Measurements from ENCODE around the gene SORCS2. TPM values are rescaled to one million over a fixed set of nuclear protein-coding genes. Genes with fewer than 3 reads are reported as not detected.
A peak's percentile ranks its signal among the peaks of the same experiment; 100 is the strongest.

SORCS2 gene
- polyA plus RNA-seq, 3 donors = 0.46 to 0.55 TPM; not detected in 1

DNA sequence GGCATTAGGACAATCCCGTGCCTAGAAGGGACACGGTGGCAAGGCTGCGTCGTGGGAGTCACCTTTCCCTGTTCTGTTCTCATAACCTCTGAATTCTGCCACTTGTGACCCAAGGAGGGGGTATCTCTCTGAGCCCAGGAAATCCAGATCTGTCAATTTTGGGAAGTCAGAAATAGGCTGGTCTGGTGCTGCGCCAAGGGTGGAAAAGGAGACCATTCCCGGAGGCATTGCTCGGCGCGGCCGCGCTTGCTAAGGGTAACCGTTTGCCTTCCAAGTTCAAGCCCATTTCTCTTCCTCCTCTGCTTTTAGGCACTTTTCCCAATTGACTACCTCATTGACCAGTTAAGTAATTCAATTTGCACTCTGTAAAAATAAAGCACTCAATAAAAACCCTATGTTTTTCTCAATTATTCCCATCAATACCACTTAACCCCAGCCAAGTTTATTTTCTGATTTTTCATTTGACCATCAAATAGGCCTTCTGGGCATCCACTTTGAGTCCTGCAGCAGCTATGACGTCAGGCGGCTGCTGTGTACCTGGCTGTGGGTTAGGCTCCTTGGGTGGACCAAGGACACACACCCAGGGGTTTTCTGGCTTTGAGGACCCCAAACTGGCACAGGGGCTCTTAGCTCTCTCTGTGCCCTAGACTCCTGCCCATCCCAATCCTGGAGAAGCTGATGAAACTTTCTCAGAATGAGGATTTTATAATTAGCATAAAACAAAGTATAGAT, 12.5 kb downstream of the SORCS2 start:
- Histone ChIP-seq H3K36me3 (replicated peaks in 1 of 2; ENCODE audit: control insufficient read depth in 1 of 2, insufficient read depth in 2 of 2, low read length in 2 of 2) (no peaks in the 10 kb centered on the region), H3K4me2 (replicated peaks; ENCODE audit: extremely low read depth, low read length, poor library complexity, severe bottlenecking) (no peak overlapping the region), H3K9ac (ENCODE audit: insufficient read depth, low read length, poor library complexity, severe bottlenecking) (no peak overlapping the region), H4K20me1 (ENCODE audit: insufficient read depth, low read length) (no peaks in the 10 kb centered on the region), H2AFZ (ENCODE audit: insufficient read depth, low read depth, low read length, poor library complexity, severe bottlenecking) (no peak overlapping the region), H3K79me2 (ENCODE audit: insufficient read depth, low read length) (no peaks in the 10 kb centered on the region), H3K9me3 (replicated peaks in 1 of 2; ENCODE audit: control insufficient read depth in 1 of 2, insufficient read depth in 1 of 2, low read length in 2 of 2) (no peaks in the 10 kb centered on the region), H3K4me3 (replicated peaks in 1 of 3; ENCODE audit: low read depth in 2 of 3, low read length in 3 of 3) (no peak overlapping the region), H3K27me3 (ENCODE audit: control insufficient read depth in 2 of 2, insufficient read depth in 2 of 2, low read length in 2 of 2) (no peaks in the 10 kb centered on the region), H3K27ac (ENCODE audit: low read depth in 1 of 2, low read length in 2 of 2) (no peak overlapping the region), H3K4me1 (ENCODE audit: control insufficient read depth in 1 of 2, insufficient read depth in 2 of 2, low read length in 2 of 2) (no peaks in the 10 kb centered on the region)
- Mint-ChIP-seq H3K36me3 (no peaks in the 10 kb centered on the region), H3K27ac (no peak overlapping the region), H3K9me3 (peaks cover 0 to 2% (median 0%) of the 10 kb centered on the region in 7 donors), H3K4me1 (no peaks in the 10 kb centered on the region), H3K4me3 (no peak overlapping the region), H3K27me3 (ENCODE audit: low read depth in 3 of 3) (peaks cover 7 to 17% (median 16%) of the 10 kb centered on the region in 3 donors)
- WGBS (ENCODE audit: insufficient coverage) = 94% methylated on average over 10 of the region's 14 CpGs
- no peak for DNase-seq
- intact Hi-C loops (cut with micrococcal nuclease) = no loop called here
- TF ChIP-seq, protein P1, sequence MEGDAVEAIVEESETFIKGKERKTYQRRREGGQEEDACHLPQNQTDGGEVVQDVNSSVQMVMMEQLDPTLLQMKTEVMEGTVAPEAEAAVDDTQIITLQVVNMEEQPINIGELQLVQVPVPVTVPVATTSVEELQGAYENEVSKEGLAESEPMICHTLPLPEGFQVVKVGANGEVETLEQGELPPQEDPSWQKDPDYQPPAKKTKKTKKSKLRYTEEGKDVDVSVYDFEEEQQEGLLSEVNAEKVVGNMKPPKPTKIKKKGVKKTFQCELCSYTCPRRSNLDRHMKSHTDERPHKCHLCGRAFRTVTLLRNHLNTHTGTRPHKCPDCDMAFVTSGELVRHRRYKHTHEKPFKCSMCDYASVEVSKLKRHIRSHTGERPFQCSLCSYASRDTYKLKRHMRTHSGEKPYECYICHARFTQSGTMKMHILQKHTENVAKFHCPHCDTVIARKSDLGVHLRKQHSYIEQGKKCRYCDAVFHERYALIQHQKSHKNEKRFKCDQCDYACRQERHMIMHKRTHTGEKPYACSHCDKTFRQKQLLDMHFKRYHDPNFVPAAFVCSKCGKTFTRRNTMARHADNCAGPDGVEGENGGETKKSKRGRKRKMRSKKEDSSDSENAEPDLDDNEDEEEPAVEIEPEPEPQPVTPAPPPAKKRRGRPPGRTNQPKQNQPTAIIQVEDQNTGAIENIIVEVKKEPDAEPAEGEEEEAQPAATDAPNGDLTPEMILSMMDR (IDR thresholded peaks at IDR 0.05) = no peak

DNA sequence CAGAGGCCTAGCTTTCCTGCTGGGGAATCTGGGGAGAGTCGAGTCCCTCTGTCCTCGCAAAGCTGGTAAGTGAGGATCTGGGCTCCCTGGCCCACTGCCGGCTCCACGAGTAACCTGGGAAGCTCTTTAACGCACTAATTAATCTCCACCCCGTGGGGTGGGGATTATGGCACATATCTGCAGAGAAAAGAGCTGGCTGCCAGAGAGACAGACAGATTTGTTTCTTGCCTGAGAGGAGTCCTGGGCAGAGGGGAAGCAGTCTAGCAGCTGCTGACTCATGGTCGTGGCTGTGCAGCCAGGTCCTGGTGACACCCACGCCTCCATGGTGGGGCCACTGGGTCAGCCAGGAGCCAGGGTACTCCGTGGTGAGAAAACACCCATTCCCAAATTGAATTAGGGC, 14.0 kb downstream of the SORCS2 start:
- Histone ChIP-seq H3K27me3 (ENCODE audit: control insufficient read depth in 2 of 2, insufficient read depth in 2 of 2, low read length in 2 of 2) (no peaks in the 10 kb centered on the region), H3K4me1 (ENCODE audit: control insufficient read depth in 1 of 2, insufficient read depth in 2 of 2, low read length in 2 of 2) (no peaks in the 10 kb centered on the region), H3K9ac (ENCODE audit: insufficient read depth, low read length, poor library complexity, severe bottlenecking) (no peak overlapping the region), H3K4me2 (replicated peaks; ENCODE audit: extremely low read depth, low read length, poor library complexity, severe bottlenecking) (no peak overlapping the region), H4K20me1 (ENCODE audit: insufficient read depth, low read length) (no peaks in the 10 kb centered on the region), H3K36me3 (replicated peaks in 1 of 2; ENCODE audit: control insufficient read depth in 1 of 2, insufficient read depth in 2 of 2, low read length in 2 of 2) (no peaks in the 10 kb centered on the region), H3K27ac (ENCODE audit: low read depth in 1 of 2, low read length in 2 of 2) (no peak overlapping the region), H2AFZ (ENCODE audit: insufficient read depth, low read depth, low read length, poor library complexity, severe bottlenecking) (no peak overlapping the region), H3K4me3 (replicated peaks in 1 of 3; ENCODE audit: low read depth in 2 of 3, low read length in 3 of 3) (no peak overlapping the region), H3K79me2 (ENCODE audit: insufficient read depth, low read length) (no peaks in the 10 kb centered on the region), H3K9me3 (replicated peaks in 1 of 2; ENCODE audit: control insufficient read depth in 1 of 2, insufficient read depth in 1 of 2, low read length in 2 of 2) (no peaks in the 10 kb centered on the region)
- Mint-ChIP-seq H3K27ac (peak overlapping the region in 1 of 7 donors; percentile 1), H3K4me1 (no peaks in the 10 kb centered on the region), H3K4me3 (no peak overlapping the region), H3K36me3 (no peaks in the 10 kb centered on the region), H3K9me3 (peaks cover 0 to 2% (median 0%) of the 10 kb centered on the region in 7 donors), H3K27me3 (ENCODE audit: low read depth in 3 of 3) (peaks cover 4 to 14% (median 11%) of the 10 kb centered on the region in 3 donors)
- TF ChIP-seq, protein P1 (IDR thresholded peaks at IDR 0.05) = no peak
- WGBS (ENCODE audit: insufficient coverage) = 37% methylated on average over 5 of the region's 9 CpGs
- no peak for DNase-seq
- intact Hi-C loops (cut with micrococcal nuclease) = no loop called here

Measured in CD14-positive monocyte (primary cell).